HG02981 (cell line): ENCODE data around the gene UBL4A.

ENCODE experiments used
- ATAC-seq: cut with Tn5 transposase; IDR thresholded peaks from one replicate; pipeline ENCODE4 v1.9.1; 2021; ENCODE audit warnings: mild to moderate bottlenecking, moderate library complexity; ENCODE audit not compliant: unreplicated experiment

UBL4A gene

DNA sequence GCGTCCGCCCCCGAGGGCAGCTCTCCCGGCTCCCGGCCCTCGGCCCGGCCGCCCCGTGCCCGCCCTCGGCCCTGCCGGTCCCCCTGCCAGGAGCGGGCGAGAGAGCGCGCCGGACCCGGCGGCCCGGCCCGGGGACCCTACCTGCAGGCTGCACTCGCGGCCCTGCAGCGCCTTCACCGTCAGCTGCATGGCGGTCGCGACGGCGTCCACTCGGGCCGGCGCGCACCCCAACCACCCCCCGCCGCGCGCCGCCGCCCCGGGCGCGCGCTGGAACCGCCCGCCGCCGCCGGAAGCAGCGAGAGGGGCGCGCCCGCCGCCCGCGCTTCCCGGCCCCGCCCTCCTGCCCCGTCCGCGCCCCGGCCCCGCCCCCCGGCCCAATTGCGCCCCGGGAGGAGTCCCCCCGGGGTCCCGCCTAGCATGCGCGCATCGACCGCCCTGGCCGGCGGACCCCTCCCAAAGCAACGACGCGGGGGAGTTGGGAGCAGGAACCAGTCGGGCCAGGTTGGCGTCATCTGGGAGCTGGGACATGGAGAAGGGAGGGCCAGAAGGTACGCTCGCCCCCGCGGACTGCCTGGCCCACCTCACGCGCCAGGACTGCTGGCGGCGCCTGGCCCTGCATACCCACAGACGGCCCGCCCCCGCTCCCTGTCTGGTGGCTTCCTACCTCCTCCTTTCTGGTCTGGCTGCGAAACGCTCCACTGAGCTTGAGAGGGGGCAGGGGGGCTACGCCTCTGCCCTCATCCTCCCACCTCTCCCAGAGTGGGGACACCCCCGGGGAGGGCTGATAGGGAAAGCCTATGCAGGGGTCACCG lies at the start of gene UBL4A:
UBL4A (minus strand) TSS at position 220 of the 812 bp plus-strand sequence; CDS start at position 189, 31 bp downstream.
- no peak for ATAC-seq

- ATAC-seq = no peak
Observed at GRCh38 chrX:154535892-154536291, 49.5 kb upstream of the UBL4A start.

- ATAC-seq = peak; percentile 91
Observed at GRCh38 chrX:154534526-154535322, 48.3 kb upstream of the UBL4A start.

DNA sequence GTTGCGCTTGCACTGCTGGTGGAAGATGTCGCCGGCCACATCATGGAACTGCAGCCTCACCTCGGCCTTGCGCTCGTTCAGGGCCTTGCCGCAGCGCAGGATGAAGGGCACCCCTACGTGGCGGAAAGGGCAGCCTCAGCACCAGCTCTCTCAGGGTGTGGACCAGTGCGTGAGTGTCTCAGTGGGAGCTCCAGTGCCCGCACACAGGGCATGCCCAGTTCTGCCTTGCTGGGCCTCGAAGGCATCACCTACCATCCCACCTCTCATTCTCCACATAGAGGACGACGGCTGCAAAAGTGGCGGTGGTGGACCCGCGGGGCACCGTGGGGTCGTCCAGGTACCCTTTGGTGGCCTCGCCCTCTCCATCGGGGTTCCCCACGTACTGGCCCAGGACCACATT lies 46.3 kb upstream of the UBL4A start:
- ATAC-seq = no peak

DNA sequence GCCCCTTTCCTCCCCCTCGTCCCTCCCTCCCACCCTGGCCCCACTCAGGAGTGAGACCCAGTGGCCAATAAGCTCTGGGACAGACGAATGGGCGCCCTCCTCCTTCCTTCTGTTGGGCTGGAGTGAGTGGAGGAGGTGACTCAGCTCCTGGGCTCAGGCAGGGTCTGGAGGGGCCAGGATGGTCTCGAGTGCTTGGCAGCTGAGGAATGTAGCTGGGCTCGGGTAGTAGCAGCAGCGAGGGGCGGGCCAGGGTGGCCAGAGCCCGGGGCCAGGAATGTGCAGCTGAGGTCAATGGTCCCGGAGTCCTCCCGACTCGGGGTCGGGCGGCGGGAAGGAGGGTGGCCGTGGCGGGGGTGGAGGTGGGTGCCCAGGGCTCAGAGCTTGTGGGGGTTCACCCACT lies 45.2 kb upstream of the UBL4A start:
- no peak for ATAC-seq

GRCh38 chrX:154530286-154530685 lies 43.9 kb upstream of the UBL4A start:
- ATAC-seq = no peak

- no peak for ATAC-seq
Observed at GRCh38 chrX:154529206-154529612, 42.8 kb upstream of the UBL4A start.

GRCh38 chrX:154526901-154527675 lies 40.7 kb upstream of the UBL4A start:
- no peak for ATAC-seq

DNA sequence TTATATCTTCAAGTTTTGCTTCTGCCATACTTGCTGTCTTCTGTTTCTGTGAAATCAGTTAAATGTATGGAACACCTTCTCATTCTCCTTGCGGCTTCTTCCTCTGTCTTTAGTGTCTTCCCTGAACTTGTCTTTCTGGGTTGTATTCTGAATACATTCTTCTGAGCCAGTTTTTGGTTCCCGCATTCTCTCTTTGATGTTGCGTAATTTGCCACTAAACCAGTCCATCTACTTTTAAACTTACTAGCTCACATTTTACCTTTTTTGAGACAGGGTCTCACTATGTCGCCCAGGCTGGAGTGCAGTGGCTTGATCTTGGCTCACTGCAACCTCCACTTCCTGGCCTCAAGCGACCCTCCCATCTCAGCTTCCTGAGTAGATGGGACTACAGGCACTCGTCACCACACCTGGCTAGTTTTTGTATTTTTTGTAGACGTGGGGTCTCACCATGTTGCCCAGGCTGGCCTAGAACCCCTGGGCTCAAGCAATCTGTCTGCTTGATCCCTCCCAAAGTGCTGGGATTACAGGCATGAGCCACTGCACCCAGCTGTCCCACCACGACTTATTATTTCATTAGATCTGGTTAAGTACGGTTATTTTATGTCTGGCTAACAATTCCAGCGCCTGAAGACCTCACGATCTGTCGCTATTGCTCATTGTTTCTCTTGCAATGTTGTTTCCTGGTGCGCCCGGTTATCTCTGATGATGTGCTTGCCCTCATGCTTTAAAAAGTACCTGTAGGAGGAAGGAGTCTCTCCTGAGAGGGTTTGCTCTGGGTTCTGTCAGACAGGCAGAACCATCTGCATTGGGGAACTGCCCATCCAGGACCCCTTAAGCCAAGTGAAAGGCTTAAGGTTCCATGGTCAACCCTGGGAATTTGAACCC lies 39.4 kb upstream of the UBL4A start:
- ATAC-seq = no peak

GRCh38 chrX:154519389-154519788 lies 33.0 kb upstream of the UBL4A start:
- ATAC-seq = no peak

GRCh38 chrX:154517101-154517781 lies 30.8 kb upstream of the UBL4A start:
- ATAC-seq = no peak

- ATAC-seq = no peak
Observed at GRCh38 chrX:154516656-154517100, 30.3 kb upstream of the UBL4A start.

- peak; percentile 94 for ATAC-seq
Observed at GRCh38 chrX:154515966-154516655, 29.7 kb upstream of the UBL4A start, which contains the start of gene FAM3A. Gene FAM3A, minus strand, starts transcription at chrX:154516232. Its CDS starts 460 bp downstream, at chrX:154515772.

GRCh38 chrX:154515090-154515965 lies 28.9 kb upstream of the UBL4A start:
- ATAC-seq = no peak

GRCh38 chrX:154513716-154514115 lies 27.3 kb upstream of the UBL4A start:
- no peak for ATAC-seq

DNA sequence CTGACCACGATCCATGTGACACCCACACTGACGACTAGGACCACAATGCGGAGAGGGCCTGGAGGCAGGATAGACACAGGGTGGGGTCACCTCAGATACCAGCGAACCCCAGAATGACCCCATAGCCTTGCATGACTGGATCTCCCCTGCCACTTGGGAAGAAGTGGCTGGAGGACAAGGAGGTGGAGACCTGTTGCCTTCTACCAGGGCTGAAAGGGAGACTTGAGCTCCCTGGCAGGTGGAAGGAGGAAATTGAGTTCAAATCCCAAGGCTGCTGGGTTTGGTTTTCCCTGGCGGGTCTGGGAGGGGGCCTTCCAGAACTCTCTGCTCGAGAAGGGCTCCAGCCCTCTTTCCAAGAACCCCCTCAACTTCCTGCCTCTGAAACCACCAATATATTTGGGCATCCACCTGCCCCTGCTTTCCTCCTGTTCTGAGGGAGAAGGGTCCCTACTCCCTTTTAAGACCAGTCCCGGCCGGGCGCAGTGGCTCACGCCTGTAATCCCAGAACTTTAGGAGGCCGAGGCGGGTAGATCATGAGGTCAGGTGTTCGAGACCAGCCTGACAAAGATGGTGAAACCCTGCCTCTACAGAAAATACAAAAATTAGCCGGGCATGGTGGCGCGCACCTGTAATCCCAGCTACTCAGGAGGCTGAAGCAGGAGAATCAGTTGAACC lies 26.6 kb upstream of the UBL4A start:
- no peak for ATAC-seq

- ATAC-seq = no peak
Observed at GRCh38 chrX:154511761-154512160, 25.3 kb upstream of the UBL4A start.
